Body of pancreas (tissue), 4 donors: ENCODE results near the gene RFWD3. TPM values are rescaled to one million over a fixed set of nuclear protein-coding genes. Genes with fewer than 3 reads are reported as not detected.

Source experiments
- ATAC-seq: fragments of 150-250 bp; one replicate; pipeline ENCODE4 v1.9.1; 2016
- DNase-seq, 4 donors: peaks; one replicate each; pipeline ENCODE4 v3.0.0-alpha.2; 2019
- H3K27ac ChIP-seq, 4 donors: fragments of 200-600 bp; sonication (generic); 1 replicate in 3 of 4; 2 replicates in 1 of 4; pipeline versions ENCODE4 v1.5.1 to v1.6.1; 2016 to 2019; ENCODE audit warnings: mild to moderate bottlenecking in 1 of 4, mixed read lengths in 1 of 4, moderate library complexity in 1 of 4
- H3K27me3 ChIP-seq, 2 donors: fragments of 200-600 bp; sonication (generic); one replicate each; pipeline ENCODE4 v1.6.0; 2016; ENCODE audit warnings: mild to moderate bottlenecking in 1 of 2
- H3K36me3 ChIP-seq, 2 donors: fragments of 200-600 bp; sonication (generic); replicated peaks in 1 of 2; 2 replicates each; pipeline ENCODE4 v1.5.1; 2016; ENCODE audit warnings: low read depth in 2 of 2; ENCODE audit not compliant: insufficient read depth in 1 of 2
- H3K4me1 ChIP-seq: fragments of 200-600 bp; sonication (generic); one replicate; pipeline ENCODE4 v1.6.0; 2016
- H3K4me3 ChIP-seq, 2 donors: fragments of 200-600 bp; sonication (generic); 1 replicate in 1 of 2; 2 replicates in 1 of 2; pipeline ENCODE4 v1.5.1; 2016 to 2019
- H3K9me3 ChIP-seq, 3 donors: fragments of 200-600 bp; sonication (generic); 1 replicate in 2 of 3; 2 replicates in 1 of 3; pipeline ENCODE4 v1.5.1; 2016
- POLR2A ChIP-seq, 3 donors: fragments of 450-650 bp; IDR thresholded peaks; one replicate each; pipeline ENCODE4 v1.6.1; 2016; ENCODE audit warnings: antibody characterized with exemption in 3 of 3, mild to moderate bottlenecking in 2 of 3
- whole genome bisulfite sequencing, 2 donors: methylation state at CpG; one replicate each; pipeline ENCODE4 v1.1.5; 2017; 5-methylcytosine and 5-hydroxymethylcytosine counted together
- intact Hi-C: fragments of 100-400 bp; cut with DNase I; formaldehyde crosslinking; loops from one replicate; pipeline ENCODE4 v1.15.1; 2023
- total RNA-seq, 2 donors: library from RNA; depleted of rRNA; stranded (reverse); fragments of >200 nt; gene quantifications; one replicate each; pipeline ENCODE4 v1.1.0, GENCODE V29; 2016
- TF ChIP-seq, protein P1 (sequence below), 7 experiments: fragments of 450-650 bp in 4 of 7; fragments of 200-600 bp in 3 of 7; sonication (generic) in 3 of 7; IDR thresholded peaks; one replicate each; pipeline ENCODE4 v1.5.1; 2016 to 2019; ENCODE audit warnings: antibody characterized with exemption in 7 of 7

Gene RFWD3, protein sequence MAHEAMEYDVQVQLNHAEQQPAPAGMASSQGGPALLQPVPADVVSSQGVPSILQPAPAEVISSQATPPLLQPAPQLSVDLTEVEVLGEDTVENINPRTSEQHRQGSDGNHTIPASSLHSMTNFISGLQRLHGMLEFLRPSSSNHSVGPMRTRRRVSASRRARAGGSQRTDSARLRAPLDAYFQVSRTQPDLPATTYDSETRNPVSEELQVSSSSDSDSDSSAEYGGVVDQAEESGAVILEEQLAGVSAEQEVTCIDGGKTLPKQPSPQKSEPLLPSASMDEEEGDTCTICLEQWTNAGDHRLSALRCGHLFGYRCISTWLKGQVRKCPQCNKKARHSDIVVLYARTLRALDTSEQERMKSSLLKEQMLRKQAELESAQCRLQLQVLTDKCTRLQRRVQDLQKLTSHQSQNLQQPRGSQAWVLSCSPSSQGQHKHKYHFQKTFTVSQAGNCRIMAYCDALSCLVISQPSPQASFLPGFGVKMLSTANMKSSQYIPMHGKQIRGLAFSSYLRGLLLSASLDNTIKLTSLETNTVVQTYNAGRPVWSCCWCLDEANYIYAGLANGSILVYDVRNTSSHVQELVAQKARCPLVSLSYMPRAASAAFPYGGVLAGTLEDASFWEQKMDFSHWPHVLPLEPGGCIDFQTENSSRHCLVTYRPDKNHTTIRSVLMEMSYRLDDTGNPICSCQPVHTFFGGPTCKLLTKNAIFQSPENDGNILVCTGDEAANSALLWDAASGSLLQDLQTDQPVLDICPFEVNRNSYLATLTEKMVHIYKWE
- total RNA-seq, result 10 to 100 TPM; 10.5 to 12.2 TPM

DNA sequence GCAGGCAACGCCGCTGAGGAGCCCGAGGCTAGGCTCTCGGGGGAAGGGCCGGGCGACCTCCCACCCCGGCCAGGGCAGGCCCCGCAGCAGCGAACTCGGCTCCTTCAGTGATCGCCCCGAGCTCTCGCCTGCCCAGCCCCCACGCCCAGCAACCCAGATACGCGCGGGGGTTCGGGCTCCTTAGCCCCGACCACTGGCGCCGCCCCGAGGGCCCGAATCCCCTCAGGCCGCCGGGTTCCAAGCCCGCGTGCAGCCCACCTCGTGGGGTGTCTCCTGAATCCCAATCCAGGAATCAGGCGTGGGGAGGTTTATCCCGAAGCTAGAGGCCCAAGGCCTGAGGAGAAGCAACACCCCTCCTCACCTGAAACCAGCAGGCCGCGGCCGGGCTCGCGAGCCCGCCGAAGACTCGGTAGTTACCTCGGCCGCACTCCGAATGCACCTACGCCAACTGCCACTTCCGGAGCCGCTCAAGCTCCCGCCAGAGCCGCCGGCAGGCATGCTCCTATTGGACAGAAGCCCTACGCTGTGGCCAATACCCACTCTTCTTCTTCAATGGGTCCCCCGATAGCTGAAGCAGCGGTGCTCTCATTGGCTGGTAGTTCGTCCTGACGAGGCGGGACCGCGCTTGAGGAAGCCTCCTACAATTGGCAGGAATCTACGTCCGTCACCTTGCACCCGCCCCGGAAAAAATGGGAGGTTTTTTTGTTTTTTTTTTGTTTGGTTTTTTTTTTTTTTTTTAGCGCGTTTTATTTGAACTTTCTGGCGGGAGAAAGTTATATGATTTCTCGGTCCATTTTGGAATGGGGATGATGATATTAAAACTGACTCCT, at the start of gene RFWD3:
Gene RFWD3, minus strand, starts transcription at position 453 of the 830 bp plus-strand sequence. CDS start 5,428 bp downstream, outside the sequence.
- peak; percentile 97 to 99 (median 98) for DNase-seq
- WGBS, 2 donors, result 0 to 2% methylated on average over 22 to 63 of the region's 63 CpGs
- Histone ChIP-seq H3K4me3 (peak within 1 kb of the TSS; percentile 73 to 98), H3K36me3 (peaks cover 0 to 2% of the 10 kb centered on the region in 2 donors), H3K9me3 (no peaks in the 10 kb centered on the region), H3K27ac (peak within 1 kb of the TSS; percentile 28 to 82 (median 52)), H3K27me3 (no peaks in the 10 kb centered on the region), H3K4me1 (peaks cover 16% of the 10 kb centered on the region)
- intact Hi-C loops, result no loop called here
- TF ChIP-seq, protein P1, sequence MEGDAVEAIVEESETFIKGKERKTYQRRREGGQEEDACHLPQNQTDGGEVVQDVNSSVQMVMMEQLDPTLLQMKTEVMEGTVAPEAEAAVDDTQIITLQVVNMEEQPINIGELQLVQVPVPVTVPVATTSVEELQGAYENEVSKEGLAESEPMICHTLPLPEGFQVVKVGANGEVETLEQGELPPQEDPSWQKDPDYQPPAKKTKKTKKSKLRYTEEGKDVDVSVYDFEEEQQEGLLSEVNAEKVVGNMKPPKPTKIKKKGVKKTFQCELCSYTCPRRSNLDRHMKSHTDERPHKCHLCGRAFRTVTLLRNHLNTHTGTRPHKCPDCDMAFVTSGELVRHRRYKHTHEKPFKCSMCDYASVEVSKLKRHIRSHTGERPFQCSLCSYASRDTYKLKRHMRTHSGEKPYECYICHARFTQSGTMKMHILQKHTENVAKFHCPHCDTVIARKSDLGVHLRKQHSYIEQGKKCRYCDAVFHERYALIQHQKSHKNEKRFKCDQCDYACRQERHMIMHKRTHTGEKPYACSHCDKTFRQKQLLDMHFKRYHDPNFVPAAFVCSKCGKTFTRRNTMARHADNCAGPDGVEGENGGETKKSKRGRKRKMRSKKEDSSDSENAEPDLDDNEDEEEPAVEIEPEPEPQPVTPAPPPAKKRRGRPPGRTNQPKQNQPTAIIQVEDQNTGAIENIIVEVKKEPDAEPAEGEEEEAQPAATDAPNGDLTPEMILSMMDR (IDR thresholded peaks at IDR 0.05), result no peak
- TF ChIP-seq POLR2A (IDR thresholded peaks at IDR 0.05), result peak; percentile 22 to 88 (median 58)
- ATAC-seq, result peak; percentile 100

DNA sequence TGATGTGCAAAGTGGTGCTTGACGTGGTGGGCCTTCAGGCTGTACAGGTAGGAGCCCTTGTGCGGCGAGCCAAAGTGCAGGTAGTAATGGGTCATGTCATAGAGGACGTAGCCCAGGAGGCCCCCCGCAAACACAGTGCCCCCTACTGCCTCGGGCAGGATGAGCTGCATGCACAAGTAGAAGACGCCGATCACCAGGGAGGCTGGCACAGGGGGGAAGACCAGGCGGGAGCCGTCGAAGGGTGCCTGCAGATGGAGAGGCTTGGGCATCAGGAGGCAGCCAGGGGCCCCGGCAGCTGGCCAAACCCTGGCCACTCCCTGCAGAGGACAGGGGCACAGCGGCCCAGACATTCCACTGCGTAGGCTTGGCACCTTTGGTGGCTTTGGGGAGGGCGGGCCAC, 49.7 kb upstream of the RFWD3 start:
- 85 to 86% methylated on average over 12 to 15 of the region's 15 CpGs for WGBS, 2 donors
- no peaks in the 10 kb centered on the region for H3K27me3 ChIP-seq
- ATAC-seq (no peak), DNase-seq (no peak)
- no peaks in the 10 kb centered on the region for H3K4me1 ChIP-seq
- TF ChIP-seq POLR2A (IDR thresholded peaks at IDR 0.05), result no peak
- TF ChIP-seq, protein P1 (IDR thresholded peaks at IDR 0.05), result no peak
- H3K4me3 ChIP-seq, result no peak overlapping the region
- H3K36me3 ChIP-seq, result no peaks in the 10 kb centered on the region
- no peaks in the 10 kb centered on the region for H3K9me3 ChIP-seq
- intact Hi-C loops, result no loop called here
- H3K27ac ChIP-seq, result no peak overlapping the region

DNA sequence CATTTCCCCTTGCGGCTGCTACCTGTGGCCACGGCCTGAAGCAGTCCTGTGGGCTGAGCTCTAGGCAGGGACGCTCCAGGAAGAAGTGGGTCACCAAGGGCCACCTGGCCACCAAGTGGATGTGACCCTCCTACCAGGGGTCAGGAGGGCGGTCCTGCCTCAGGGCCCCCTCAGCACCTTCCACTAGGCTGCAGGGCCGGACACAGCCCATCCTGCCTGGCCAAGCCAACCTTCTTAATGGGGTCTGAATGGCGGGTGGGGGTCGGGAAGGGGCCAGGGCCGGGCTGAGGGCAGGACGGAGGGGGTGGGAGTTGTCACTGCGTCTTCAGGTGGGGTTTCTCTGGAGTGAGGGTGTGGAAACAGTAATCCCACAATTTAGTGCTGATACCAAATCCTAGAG, 47.2 kb upstream of the RFWD3 start:
- DNase-seq (no peak), ATAC-seq (no peak)
- WGBS, 2 donors, result 90 to 95% methylated on average over 5 to 10 of the region's 10 CpGs
- Histone ChIP-seq H3K9me3 (no peaks in the 10 kb centered on the region), H3K36me3 (no peaks in the 10 kb centered on the region), H3K4me3 (no peak overlapping the region), H3K27ac (no peak overlapping the region), H3K27me3 (no peaks in the 10 kb centered on the region), H3K4me1 (no peaks in the 10 kb centered on the region)
- intact Hi-C loops, result loop anchor here (5.0 kb wide), 1 partner anchor 143 kb away; no protein-coding TSS in a partner anchor
- TF ChIP-seq POLR2A (IDR thresholded peaks at IDR 0.05), result no peak
- TF ChIP-seq, protein P1 (IDR thresholded peaks at IDR 0.05), result no peak

DNA sequence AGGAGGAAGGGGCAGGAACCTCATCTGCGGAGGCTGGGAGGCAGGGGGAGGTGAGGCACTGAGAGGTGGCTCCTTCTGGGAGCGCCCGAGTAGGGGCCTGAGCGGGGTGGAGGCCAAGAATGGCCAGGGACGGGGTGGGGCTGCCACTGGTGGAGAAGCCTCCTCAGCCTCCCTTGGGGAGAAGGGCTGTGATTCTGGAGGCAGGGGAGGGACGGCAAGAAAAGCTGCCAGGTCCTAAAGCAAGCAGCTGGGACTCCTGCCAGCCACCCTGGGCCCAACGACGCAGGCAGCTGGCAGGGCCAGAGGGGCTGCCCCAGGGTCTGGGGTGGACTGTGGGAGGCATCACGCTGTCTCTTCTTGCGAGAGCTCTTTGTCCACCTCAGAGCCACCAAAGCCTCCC, 46.6 kb upstream of the RFWD3 start:
- Histone ChIP-seq H3K36me3 (no peaks in the 10 kb centered on the region), H3K4me1 (no peaks in the 10 kb centered on the region), H3K27ac (no peak overlapping the region), H3K9me3 (no peaks in the 10 kb centered on the region), H3K4me3 (no peak overlapping the region), H3K27me3 (no peaks in the 10 kb centered on the region)
- intact Hi-C loops, result loop anchor here (5.0 kb wide), 1 partner anchor 144 kb away; no protein-coding TSS in a partner anchor
- no peak for TF ChIP-seq POLR2A (IDR thresholded peaks at IDR 0.05)
- TF ChIP-seq, protein P1 (IDR thresholded peaks at IDR 0.05), result no peak
- 84 to 86% methylated on average over 5 to 9 of the region's 10 CpGs for WGBS, 2 donors
- ATAC-seq (no peak), DNase-seq (no peak)
